ENCODE results near the gene SLU7.

The SLU7 gene

GRCh38 chr5:160418561-160419457, at the start of gene SLU7:
Gene SLU7 (minus strand): TSS chr5:160419081. CDS start chr5:160415294, 3,787 bp downstream.
- DNase-seq (ENCODE audit: low read depth): peak; percentile 89
- H3K4me3 ChIP-seq (ENCODE audit: low read depth, low read length): peak within 1 kb of the TSS; percentile 96

- H3K4me3 ChIP-seq (ENCODE audit: low read depth, low read length): no peak overlapping the region
- DNase-seq (ENCODE audit: low read depth): no peak
Measured at GRCh38 chr5:160468363-160468975, 49.6 kb upstream of the SLU7 start.

GRCh38 chr5:160467555-160468362, 48.9 kb upstream of the SLU7 start:
- peak; percentile 29 for DNase-seq (ENCODE audit: low read depth)
- peak overlapping the region; percentile 9 for H3K4me3 ChIP-seq (ENCODE audit: low read depth, low read length)

GRCh38 chr5:160466889-160467554, 48.1 kb upstream of the SLU7 start:
- no peak overlapping the region for H3K4me3 ChIP-seq (ENCODE audit: low read depth, low read length)
- DNase-seq (ENCODE audit: low read depth): no peak

GRCh38 chr5:160466116-160466515, 47.2 kb upstream of the SLU7 start:
- H3K4me3 ChIP-seq (ENCODE audit: low read depth, low read length): no peak overlapping the region
- no peak for DNase-seq (ENCODE audit: low read depth)

- DNase-seq (ENCODE audit: low read depth): no peak
- H3K4me3 ChIP-seq (ENCODE audit: low read depth, low read length): no peak overlapping the region
Measured at GRCh38 chr5:160464466-160464797, 45.6 kb upstream of the SLU7 start.

GRCh38 chr5:160463740-160464465, 45.0 kb upstream of the SLU7 start:
- no peak overlapping the region for H3K4me3 ChIP-seq (ENCODE audit: low read depth, low read length)
- peak; percentile 51 for DNase-seq (ENCODE audit: low read depth)

GRCh38 chr5:160463227-160463626, 44.3 kb upstream of the SLU7 start:
- no peak for DNase-seq (ENCODE audit: low read depth)
- H3K4me3 ChIP-seq (ENCODE audit: low read depth, low read length): no peak overlapping the region

- no peak overlapping the region for H3K4me3 ChIP-seq (ENCODE audit: low read depth, low read length)
- DNase-seq (ENCODE audit: low read depth): no peak
Measured at GRCh38 chr5:160462167-160462566, 43.3 kb upstream of the SLU7 start.

GRCh38 chr5:160461378-160461777, 42.5 kb upstream of the SLU7 start:
- H3K4me3 ChIP-seq (ENCODE audit: low read depth, low read length): no peak overlapping the region
- no peak for DNase-seq (ENCODE audit: low read depth)

GRCh38 chr5:160460377-160461049, 41.6 kb upstream of the SLU7 start:
- no peak for DNase-seq (ENCODE audit: low read depth)
- H3K4me3 ChIP-seq (ENCODE audit: low read depth, low read length): no peak overlapping the region

- no peak overlapping the region for H3K4me3 ChIP-seq (ENCODE audit: low read depth, low read length)
- DNase-seq (ENCODE audit: low read depth): no peak
Measured at GRCh38 chr5:160458806-160459800, 40.2 kb upstream of the SLU7 start.

- H3K4me3 ChIP-seq (ENCODE audit: low read depth, low read length): no peak overlapping the region
Measured at GRCh38 chr5:160457252-160457651, 38.4 kb upstream of the SLU7 start.

GRCh38 chr5:160456480-160457177, 37.7 kb upstream of the SLU7 start:
- no peak for DNase-seq (ENCODE audit: low read depth)
- H3K4me3 ChIP-seq (ENCODE audit: low read depth, low read length): no peak overlapping the region

More at GRCh38 chr5:160457252-160457651, 38.4 kb upstream of the SLU7 start:
- DNase-seq (ENCODE audit: low read depth): no peak

- no peak for DNase-seq (ENCODE audit: low read depth)
- H3K4me3 ChIP-seq (ENCODE audit: low read depth, low read length): no peak overlapping the region
Measured at GRCh38 chr5:160455600-160455999, 36.7 kb upstream of the SLU7 start.

- H3K4me3 ChIP-seq (ENCODE audit: low read depth, low read length): no peak overlapping the region
- DNase-seq (ENCODE audit: low read depth): no peak
Measured at GRCh38 chr5:160453751-160454150, 34.9 kb upstream of the SLU7 start.

GRCh38 chr5:160452795-160453194, 33.9 kb upstream of the SLU7 start:
- no peak overlapping the region for H3K4me3 ChIP-seq (ENCODE audit: low read depth, low read length)
- DNase-seq (ENCODE audit: low read depth): no peak

Measured in skeletal muscle cell (primary cell).